ENCODE data around the gene LMTK3.

LMTK3 gene

DNA sequence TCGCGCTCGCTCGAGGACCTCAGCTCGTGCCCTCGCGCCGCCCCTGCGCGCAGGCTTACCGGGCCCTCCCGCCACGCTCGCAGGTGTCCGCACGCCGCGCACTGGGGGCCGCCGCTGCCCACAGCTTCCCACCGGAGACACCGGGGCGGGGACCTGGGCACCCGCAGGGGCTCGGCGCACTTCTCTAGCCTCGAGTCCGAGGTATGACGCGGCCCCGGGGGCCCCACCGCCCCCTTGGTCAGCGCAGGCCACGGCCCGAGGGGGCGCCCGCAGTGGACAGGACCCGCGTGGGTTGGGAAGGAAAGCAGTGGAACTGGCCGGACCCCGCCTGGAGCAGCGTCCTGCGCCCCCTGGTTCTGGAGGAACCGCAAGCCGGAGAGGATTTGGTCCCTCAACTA is 67.9 kb downstream of the LMTK3 start:
- DNase-seq = no peak

DNA sequence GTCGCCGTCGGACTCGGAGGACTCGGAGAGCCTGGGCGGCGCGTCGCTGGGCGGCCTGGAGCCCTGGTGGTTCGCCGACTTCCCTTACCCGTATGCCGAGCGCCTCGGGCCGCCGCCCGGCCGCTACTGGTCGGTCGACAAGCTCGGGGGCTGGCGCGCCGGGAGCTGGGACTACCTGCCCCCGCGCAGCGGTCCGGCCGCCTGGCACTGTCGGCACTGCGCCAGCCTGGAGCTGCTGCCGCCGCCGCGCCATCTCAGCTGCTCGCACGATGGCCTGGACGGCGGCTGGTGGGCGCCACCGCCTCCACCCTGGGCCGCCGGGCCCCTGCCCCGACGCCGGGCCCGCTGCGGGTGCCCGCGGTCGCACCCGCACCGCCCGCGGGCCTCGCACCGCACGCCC is 68.4 kb downstream of the LMTK3 start:
- DNase-seq = peak; percentile 36

DNA sequence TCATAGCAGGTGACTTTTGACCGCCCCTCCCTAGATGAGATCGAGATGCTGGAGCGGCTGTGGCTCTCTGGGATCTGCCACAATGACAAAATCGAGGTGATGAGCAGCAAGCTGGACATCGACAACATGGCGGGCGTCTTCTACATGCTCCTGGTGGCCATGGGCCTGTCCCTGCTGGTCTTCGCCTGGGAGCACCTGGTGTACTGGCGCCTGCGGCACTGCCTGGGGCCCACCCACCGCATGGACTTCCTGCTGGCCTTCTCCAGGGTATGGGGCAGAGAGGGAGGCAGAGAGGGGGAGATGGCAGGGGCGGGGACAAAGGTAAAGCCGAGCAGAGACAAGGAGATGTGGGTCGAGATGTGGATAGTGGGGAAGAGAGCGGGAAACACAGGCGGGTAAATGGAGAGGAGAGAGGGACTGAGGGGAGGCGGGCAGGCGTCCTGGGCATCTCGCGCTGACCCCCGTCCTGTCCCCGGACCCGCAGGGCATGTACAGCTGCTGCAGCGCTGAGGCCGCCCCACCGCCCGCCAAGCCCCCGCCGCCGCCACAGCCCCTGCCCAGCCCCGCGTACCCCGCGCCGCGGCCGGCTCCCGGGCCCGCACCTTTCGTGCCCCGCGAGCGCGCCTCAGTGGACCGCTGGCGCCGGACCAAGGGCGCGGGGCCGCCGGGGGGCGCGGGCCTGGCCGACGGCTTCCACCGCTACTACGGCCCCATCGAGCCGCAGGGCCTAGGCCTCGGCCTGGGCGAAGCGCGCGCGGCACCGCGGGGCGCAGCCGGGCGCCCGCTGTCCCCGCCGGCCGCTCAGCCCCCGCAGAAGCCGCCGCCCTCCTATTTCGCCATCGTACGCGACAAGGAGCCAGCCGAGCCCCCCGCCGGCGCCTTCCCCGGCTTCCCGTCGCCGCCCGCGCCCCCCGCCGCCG is 69.3 kb downstream of the LMTK3 start:
- DNase-seq = no peak

DNA sequence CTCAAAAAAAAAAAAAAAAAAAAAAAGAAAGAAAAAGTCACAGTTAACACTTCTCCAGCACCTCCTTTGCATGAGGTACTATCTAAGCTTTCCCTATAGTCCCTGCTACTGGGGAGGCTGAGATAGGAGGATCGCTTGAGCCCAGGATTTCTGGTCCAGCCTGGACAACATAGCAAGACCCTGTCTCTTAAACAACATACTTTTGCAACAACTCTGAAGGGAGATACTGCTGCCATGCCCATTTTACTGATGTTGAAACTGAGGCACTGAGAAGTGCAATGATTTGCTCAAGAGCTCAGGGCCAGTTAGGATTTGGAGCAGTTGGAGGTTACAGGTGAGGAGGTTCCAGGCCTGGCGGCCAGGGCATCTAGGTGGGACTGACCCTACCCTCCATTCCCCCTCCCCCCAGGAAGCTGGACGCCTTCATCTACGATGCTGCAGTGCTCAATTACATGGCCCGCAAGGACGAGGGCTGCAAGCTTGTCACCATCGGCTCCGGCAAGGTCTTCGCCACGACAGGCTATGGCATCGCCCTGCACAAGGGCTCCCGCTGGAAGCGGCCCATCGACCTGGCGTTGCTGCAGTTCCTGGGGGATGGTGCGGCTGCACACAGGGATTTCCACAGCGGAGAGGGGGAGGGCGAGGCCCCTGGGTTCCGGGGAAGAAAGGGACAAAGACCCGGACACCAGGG is 70.1 kb downstream of the LMTK3 start:
- DNase-seq = no peak

DNA sequence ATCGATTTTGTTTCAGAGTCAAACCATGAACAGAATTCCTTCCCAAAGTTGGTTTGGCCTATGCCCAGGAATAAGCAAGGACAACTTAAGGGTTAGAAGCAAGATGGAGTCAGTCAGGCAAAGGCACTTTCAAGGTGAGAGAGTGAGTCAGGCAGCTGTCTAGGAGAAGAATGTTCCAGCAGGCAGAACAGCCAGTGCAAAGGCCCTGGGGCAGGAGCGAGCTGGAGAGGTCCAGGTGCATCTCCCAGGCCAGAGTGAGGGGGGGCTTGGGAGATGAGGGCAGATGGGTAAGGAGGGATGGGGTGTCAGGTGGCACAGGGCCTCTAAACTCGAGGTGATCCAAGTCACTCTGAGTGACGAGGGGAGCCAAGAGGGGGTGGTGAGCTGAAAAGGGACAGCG is 75.0 kb downstream of the LMTK3 start:
- no peak for DNase-seq
